Vagina (tissue), 2 donors: ENCODE results near the gene OR5F1.

Source experiments
- POLR2A ChIP-seq, 2 donors: fragments of 450-650 bp; IDR thresholded peaks; one replicate each; pipeline ENCODE4 v1.6.1; 2017; ENCODE audit warnings: antibody characterized with exemption in 2 of 2, mild to moderate bottlenecking in 2 of 2, moderate library complexity in 2 of 2
- TF ChIP-seq, protein P1 (sequence below), 3 experiments: fragments of 450-650 bp in 2 of 3; fragments of 200-600 bp in 1 of 3; sonication (generic) in 1 of 3; IDR thresholded peaks; one replicate each; pipeline ENCODE4 v1.5.1; 2017 to 2019; ENCODE audit warnings: antibody characterized with exemption in 3 of 3, mild to moderate bottlenecking in 2 of 3, moderate library complexity in 2 of 3

DNA sequence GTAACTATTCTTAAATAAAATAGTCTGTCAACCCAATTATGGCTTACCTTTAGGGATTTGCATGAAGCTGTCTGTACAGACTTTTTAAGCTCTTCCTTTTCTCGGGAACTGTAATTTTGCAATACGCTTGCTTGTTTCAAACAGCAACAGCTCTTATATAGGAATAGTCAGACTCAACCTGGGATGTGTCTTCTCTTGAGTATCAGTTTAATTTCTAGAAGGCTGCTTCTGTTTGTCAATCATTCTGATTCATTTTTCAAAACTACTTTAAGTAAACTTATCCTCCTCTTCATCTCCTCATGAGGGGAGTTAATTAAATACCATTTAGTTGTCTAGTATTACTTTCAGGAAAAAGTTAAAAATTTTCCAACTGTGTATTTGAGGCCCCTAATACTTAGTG, 24.6 kb downstream of the OR5F1 start, which contains the start of gene OR10AG1:
- TF ChIP-seq, protein P1, sequence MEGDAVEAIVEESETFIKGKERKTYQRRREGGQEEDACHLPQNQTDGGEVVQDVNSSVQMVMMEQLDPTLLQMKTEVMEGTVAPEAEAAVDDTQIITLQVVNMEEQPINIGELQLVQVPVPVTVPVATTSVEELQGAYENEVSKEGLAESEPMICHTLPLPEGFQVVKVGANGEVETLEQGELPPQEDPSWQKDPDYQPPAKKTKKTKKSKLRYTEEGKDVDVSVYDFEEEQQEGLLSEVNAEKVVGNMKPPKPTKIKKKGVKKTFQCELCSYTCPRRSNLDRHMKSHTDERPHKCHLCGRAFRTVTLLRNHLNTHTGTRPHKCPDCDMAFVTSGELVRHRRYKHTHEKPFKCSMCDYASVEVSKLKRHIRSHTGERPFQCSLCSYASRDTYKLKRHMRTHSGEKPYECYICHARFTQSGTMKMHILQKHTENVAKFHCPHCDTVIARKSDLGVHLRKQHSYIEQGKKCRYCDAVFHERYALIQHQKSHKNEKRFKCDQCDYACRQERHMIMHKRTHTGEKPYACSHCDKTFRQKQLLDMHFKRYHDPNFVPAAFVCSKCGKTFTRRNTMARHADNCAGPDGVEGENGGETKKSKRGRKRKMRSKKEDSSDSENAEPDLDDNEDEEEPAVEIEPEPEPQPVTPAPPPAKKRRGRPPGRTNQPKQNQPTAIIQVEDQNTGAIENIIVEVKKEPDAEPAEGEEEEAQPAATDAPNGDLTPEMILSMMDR (IDR thresholded peaks at IDR 0.05), result no peak
- no peak for TF ChIP-seq POLR2A (IDR thresholded peaks at IDR 0.05)
